Right lung (tissue), 5 donors: ENCODE data around the gene TGFBR2. TPM values are rescaled to one million over a fixed set of nuclear protein-coding genes. Genes with fewer than 3 reads are reported as not detected.

Experiments
- DNase-seq, 2 donors: peaks; one replicate each; pipeline ENCODE4 v3.0.0-alpha.2; 2013
- polyA plus RNA-seq, 5 donors: library from polyadenylated mRNA; unstranded; fragments of 120-200 nt; gene quantifications; one replicate each; pipeline versions ENCODE4 v1.2.1 to v1.2.3, GENCODE V29; 2013; ENCODE audit warnings: inconsistent platforms in 1 of 5, low replicate concordance in 1 of 5; ENCODE audit not compliant: insufficient read length in 5 of 5, insufficient read depth in 1 of 5

Gene TGFBR2
- polyA plus RNA-seq, 5 donors: 94.3 to 130 (median 120) TPM

DNA sequence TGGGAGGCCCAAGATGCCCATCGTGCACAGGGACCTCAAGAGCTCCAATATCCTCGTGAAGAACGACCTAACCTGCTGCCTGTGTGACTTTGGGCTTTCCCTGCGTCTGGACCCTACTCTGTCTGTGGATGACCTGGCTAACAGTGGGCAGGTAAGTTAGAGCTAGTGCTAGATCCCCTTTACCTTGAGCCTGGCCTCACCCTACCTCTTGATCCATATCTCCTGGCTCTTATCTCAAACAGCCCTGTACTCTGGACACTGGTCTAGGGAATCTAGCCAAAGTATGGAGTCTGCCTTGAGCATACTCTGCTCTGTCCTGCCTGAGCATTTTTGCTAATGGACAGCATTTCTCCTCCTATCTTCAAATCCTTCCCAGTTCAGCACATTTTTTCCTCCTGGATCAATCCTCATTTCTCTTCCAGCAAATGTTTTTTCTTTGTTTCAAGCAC is 65.9 kb downstream of the TGFBR2 start:
- DNase-seq: no peak

DNA sequence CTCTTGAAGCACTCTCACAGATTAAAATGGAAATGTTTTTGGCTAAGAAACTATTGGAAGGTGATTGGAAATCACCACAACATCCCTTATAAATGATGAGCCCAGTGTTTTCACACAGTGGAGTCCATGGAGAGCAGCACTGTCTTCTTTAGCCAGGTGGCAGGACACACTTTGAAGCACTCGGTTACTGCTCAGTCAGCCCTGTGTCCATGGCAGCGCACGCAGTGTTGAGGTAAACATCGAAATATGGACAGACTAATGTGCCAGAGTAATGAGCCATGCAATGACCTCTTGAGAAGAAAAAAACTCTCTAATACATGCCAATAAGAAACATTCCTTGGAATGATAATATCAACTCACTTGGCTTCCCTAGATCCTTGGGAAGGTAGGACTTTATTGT is 66.6 kb downstream of the TGFBR2 start:
- DNase-seq: no peak

DNA sequence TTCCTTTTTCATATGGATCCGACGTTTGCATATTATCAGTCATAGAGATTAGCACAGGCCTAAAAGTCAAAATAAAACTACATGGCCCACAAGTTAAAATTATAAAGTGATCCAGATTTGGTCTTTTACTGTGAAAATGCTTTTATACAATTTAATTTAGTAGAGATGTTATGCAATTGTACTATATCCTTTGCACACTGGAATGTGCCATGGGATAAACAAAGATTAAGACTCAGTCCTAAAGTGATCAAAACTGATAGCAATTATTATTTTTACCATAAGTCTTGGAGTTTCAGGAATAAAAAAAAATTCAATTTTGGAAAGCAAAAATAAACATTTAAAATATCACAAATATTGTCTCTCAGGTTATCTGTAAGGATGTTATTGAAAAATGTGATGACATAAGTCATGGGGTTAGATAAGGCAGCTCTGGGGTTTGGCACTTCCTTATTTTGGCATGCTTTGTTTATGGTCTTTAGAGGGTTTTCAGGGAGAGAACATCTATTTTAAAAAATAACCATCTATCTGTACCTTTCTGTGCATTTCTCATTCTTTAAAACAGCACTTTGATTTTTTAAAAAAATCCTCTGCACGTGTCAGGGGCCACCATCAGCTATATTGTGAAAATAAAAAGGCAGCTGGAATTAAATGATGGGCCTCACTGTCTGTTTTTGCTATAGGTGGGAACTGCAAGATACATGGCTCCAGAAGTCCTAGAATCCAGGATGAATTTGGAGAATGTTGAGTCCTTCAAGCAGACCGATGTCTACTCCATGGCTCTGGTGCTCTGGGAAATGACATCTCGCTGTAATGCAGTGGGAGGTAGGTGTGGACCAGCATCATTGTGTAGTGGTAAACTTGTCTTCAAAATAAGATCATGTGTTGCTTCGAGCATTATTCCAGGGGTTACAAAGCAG is 67.3 kb downstream of the TGFBR2 start:
- no peak for DNase-seq

DNA sequence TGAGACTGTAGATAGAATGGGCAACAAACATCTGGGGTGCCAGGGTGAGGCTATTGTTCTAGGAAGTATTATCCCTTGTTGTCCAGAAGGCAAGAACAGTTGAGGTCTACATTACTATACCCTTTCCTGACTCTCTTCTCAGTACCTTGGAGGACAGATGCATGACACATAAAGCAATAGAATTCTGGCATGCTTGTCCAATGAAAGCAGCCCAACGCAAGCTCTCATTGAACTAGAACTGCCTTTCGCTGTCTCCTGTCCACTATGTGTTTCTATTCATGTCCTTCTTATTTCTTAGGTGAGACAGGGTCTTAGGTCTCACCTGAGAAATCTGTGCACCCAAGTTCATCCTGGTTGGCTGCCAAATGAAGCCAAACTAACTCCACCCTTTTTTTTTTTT is 68.6 kb downstream of the TGFBR2 start:
- no peak for DNase-seq

DNA sequence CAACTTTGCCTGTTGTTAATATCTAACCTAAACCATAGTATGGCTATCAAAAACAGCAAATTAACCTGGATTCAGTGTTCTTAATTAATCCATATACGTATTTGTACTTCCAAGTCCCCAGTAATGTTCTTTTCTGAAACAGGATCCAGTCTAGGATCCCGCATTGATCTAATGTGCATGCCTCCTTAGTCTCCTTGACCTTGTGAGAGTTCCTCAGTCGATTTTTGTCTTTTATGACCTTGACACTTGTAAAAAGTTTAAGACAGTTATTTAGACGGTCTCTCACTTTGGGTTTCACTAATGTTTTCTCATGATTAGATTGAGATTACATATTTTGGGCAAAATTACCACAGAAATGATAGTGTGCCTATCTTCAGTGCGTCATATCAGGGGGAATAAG is 69.4 kb downstream of the TGFBR2 start:
- no peak for DNase-seq

DNA sequence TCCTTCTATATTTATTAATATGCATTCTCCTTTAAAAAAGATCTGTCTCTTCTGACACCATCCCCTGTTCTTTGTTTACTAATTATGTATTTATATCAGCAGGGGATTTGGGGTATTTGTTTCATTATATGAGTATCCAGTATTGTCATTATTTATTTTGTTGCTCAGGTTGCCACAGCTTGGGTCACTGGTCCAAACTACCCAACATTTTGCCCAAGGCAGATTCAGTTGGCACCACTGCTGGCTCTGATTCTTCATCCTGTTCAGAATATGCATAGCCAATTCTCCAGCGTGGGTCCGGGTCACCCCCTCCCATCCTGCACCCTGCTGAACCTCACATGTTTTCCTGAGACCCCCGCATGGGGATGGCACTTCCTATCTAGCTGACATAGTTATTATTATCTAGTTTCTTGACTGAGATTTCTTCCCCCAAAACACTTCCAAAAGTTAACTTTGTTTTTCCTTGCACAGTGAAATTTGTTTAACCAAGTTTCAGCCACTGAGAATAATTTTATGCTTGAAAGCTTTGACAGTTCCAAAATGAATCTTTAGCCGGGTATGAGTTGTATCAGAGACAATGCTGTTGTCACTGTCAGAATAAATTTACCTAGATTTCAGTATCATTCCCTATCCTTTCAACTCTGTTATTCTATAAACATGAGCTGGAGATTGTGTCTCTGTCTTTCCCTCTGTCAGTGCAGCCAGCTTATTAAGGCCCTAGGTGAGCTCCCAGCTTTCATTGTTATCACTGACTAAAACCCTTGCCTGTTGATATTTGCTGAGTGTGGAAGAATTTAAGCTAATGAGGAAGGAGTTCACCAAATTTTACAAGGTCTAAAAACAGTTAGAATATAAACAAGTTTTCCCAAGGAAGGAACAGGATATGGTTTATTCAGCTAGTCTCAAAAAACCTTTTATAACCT is 70.3 kb downstream of the TGFBR2 start:
- DNase-seq: no peak

DNA sequence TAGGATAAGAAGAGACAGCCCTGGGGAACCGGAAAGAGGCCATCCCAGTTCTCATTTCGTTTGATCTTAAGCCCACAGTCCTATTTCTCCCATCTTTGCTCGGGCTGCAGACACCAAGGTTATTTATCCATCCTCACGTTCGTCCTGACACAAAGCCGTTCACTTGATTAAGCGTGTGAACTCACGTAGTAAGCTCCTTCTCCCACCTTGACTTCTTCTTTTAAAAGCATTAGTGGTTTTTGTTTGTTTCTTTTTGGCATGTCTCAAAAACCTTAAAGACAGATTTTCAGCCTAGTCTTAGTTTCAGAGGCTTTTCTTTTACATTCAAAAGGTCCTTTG is 70.9 kb downstream of the TGFBR2 start:
- no peak for DNase-seq

DNA sequence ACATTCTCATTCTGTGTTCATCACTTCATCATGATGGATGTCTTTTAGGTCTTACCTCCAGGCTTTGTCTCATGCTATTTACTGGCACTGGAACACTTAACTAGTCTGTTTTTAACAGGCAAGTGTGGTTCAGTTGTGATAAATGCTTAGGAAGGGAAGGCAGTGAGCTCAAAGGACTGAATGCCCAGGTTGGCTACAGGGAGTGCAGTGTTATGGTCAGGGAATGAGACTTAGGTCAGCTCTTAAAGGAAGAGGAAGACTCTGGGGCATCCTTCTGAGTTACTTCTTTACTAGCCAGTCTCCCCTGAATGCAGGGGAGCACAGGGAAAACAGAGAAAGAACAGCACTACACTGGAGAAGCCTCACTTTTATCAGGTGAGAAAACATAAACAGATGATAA is 72.6 kb downstream of the TGFBR2 start:
- no peak for DNase-seq

DNA sequence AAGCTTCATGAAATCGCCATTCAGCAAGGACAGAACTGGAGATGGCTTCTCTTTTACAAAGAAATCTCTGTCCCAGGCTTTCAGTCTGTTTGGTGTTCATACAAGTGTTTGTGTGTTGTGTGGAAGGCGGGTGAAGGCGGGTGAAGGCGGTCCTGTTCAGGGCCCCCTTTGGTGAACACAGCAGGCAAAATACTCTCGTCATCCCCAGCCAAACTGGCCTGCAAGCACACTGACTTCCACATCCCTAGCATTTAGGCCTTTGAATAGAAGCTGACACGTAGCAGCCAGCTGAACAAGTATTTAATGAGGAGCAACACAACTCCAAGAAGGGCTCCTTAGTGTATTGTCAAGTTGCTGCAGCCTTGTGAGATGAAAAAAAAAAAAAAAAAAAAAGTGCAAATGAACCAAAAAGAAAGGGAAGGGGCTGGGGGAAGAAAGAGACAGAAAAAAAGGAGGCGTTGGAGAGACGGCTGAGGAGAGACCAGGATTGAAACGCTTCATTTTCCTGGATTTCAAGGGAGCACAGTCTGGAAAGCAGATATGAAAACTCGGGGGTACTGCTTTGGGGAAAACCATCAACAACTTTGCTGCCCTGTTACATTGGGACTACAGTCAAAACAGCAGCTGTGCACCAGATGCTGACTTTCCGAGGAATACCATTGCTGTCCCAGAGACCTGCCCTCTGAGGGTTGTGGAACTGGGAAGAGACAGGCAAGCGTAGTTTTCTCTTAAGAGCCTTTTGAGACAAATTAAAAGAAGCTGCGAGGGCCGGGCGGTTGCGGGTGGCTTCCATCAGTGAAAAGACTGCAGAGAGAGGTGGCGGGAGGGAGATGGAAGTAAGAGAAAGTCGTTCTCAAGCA is 74.6 kb downstream of the TGFBR2 start:
- peak; percentile 69 to 71 for DNase-seq

DNA sequence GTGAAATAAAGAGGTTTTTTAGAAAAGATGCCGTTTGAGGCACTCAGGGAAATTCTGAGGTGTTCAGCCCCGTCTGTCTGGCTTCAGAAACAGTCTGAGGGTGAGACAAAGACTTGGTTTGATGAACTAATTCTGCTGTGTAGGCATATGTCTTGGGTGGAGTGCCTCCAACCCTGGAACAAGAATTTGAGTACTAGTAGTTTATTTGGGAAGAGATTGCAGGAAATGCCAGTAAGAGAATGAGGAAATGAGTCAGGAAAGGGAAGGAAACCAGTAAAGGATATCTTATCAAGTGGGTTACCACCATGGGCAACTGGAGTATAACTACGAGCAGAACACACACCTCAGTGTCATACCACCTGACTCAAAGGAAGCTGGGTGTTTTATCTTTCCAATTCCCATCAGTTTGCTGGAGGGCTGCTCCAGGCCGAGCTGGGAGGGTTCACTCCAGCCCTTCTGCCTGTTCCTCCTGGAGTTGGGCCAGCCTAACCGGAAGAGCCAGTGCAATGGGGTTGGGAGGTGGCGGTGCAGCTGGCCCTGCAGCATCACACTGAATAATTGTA is 75.3 kb downstream of the TGFBR2 start:
- no peak for DNase-seq

DNA sequence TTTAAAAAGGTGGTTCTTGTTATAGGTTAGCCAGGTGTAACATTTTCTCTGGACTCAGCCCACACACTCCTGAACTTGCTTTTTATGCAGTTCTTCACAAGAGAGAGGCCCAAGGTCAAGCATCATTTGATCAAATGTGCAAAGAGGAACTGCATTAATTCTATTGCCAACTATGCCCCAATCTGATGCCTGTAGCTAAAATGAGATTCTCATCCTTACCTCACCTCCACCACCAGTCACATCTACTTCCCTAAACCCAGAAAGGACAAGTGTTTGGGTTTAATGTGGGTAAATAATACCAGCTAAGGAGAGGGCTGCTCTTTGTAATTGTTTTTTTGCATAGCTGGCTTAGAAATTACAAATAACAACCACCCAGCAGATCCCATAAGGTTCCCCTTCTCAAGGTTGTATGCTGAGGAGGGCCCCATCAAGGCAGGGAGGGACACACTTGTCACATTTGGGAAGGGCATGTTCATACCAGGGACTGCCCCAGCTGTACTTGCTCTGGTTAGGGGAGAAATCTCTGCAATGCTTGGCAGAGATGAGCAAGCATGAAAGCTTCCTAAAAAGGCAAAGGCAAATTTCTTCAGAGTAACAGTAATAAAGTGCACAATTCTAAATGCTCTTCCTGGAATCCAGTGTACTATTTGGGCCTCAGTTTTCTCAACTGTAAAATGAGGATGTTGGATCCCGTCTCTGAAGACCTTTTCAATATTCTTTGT is 76.2 kb downstream of the TGFBR2 start:
- DNase-seq: no peak

DNA sequence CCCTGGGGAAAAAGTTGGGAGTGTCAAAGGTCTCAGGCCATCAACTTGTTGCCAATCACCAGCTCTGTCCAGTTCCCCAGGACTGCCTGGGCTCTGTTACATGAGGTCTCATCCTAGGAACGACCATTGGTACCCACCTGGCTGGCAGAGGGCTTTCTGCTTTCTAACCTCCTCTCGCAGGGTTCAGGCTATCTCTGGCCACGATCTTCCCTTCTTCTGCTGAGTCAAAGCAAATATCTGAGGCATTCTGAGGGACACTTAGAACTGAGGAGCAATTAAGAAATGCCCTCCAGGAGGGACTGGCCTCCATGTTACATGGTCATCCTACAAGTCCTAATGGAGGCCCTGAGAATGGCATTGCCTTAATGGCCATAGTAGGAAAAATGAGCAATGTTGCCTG is 77.4 kb downstream of the TGFBR2 start:
- DNase-seq: no peak

DNA sequence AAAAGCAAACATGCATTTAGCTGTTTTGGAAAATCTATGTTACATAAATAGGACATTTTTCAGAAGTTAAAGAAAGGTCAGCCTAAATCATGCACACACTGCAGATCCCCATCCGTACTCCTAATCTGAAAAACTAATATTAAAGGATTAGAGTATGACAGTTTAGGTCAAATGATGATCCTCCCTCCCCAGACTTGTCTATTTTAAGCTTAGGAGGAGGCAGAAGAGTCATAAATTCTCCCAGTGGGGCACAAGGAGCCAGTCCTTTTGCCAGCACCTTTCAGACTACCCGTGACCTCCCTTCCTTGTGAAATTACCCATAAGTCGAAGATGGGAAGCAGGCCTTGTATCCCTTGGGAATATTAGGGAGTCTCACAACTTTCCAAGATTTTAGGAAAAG is 78.0 kb downstream of the TGFBR2 start:
- no peak for DNase-seq

DNA sequence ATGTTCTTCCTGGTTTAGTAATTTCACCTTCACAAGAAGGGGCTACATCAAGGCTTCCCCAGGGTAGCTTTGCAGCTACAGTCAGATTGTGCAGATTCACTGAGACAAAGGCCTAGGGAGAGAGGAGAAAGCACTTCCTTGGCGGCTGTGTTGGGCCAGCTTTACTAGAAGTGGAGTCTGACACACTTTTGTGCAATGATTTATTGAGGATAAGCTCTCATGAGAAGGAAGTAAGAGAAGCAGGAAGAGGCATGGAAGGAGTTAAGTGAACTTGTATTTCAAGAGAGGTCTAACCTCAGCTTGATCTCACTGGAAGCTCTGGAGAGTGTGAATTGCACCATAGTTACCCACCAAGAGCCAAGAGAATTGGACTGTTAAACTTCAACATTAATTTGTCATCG is 78.9 kb downstream of the TGFBR2 start:
- DNase-seq: no peak

DNA sequence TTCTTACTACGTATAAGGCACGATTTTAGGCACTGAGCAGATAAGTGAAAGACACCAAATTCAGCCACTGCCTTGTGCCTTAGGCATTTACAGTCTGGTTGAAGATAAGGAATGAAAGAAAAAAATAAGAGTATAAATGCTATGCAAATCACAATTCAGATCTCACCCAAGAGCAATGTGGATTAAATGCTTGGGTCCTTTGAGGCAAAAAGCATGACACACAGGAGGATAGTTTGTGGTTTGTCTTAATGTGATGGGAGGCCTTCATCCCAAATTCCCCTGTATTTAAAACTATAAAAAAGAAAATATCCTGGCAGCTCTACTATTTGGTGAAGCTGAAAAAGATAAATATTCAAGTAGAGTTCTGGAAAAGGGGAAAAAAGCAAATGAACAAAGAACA is 79.8 kb downstream of the TGFBR2 start:
- DNase-seq: no peak

DNA sequence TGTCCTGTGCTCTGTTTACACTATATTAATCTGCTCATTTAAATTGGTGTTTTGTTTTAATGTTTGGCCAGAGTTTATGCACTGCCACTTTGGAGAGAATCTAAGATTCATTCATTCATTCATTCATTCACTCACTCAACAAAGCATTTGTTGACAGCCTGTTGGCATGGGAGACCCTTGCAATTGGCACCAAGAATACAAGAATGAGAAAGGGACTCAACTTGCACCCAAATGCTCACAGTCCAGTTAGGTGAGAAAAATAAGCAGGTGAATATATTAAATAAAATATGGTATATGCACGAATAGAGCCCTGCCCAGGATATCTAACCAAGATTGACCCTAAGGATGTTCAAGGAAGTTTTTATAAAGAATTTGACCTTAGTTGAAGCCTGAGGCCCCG is 80.4 kb downstream of the TGFBR2 start:
- DNase-seq: no peak

DNA sequence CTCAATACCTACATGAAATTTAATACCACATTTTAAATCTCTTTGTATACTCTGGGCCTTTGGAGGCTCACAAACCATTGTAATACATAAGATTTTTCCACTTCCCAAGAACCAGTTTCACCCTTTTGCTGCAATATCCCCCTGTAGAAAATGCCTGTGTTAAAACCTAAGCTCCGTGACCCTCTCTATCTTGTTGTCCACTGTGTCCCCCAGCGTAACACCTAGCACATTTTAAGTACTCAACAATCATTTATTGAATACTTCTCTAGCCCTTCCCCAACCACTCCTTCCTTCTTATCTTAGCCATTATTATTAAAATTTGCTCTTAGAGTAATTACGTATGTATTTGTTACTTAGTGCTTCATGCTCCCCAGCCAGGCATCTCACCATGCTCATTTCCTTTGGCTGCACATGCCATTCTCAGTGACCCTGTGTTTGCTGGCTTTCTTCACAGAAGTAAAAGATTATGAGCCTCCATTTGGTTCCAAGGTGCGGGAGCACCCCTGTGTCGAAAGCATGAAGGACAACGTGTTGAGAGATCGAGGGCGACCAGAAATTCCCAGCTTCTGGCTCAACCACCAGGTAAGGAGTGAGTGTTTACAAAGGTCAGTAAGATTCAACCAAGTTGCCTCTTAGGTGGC is 81.6 kb downstream of the TGFBR2 start:
- no peak for DNase-seq

DNA sequence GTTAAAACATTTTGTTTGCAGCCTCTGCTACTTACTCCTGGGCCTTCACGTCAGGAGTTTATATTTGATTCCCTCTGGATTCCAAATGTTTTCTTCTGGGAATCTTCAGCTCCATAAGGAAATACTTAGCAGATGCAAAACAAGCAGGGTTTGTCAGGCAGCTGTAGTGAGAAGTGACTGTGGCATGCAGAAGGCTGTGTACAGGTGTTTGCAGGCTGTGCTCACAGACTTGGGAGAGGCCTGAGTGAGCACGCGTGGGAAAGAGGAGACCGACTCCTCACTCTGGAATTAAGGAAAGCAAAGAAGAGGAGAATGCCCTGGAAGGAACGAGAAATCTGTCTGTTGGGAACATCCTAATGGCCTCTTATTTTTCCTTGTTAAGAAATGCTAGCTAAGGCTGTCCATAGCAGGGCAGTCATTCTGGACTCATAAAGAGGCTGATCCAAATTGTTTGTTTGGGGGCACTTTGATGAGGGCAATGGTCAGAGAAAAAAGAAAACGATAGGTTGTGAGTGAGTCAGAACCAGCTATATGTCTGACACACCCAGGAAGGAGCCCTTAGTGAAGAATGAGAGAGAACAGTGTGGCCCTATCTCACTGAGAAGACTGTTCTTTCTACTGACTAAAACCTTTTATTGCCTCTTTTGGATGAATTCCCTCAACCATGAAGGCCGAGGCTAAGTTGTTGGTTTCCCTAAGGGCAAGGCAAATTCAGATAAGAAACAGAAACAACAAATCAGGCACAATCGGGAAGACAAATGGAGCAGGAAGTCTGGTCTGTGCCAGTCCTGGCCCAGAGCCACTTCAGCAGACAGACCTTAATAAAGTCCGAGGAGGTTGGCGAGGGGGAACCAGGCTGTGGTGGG is 82.6 kb downstream of the TGFBR2 start:
- DNase-seq: no peak

DNA sequence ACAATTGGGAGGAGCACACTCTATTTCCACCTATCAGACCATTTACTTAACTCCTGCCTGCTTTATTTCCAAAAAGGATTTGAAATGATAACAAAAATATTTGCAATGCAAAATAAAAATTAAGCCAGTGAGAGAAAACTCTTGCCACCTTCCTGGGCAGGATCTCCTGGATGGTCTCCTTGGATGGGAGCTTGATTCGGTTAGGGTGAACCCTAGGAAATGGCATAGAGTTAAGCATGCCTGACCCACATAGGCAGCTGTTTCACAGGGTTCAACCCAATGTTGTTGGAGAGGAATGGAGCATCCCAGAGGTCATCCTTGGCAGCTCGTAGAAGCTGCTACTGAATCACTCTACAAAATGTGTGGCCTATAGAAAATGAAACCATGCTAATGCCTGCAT is 83.8 kb downstream of the TGFBR2 start:
- no peak for DNase-seq
